Amniotic stem cell (primary cell): Measurements from ENCODE around the gene RPL18A.

ENCODE experiments used
- DNase-seq: peaks from one replicate; lab custom pipeline; 2025; lab: John Stamatoyannopoulos, UW

The RPL18A gene

DNA sequence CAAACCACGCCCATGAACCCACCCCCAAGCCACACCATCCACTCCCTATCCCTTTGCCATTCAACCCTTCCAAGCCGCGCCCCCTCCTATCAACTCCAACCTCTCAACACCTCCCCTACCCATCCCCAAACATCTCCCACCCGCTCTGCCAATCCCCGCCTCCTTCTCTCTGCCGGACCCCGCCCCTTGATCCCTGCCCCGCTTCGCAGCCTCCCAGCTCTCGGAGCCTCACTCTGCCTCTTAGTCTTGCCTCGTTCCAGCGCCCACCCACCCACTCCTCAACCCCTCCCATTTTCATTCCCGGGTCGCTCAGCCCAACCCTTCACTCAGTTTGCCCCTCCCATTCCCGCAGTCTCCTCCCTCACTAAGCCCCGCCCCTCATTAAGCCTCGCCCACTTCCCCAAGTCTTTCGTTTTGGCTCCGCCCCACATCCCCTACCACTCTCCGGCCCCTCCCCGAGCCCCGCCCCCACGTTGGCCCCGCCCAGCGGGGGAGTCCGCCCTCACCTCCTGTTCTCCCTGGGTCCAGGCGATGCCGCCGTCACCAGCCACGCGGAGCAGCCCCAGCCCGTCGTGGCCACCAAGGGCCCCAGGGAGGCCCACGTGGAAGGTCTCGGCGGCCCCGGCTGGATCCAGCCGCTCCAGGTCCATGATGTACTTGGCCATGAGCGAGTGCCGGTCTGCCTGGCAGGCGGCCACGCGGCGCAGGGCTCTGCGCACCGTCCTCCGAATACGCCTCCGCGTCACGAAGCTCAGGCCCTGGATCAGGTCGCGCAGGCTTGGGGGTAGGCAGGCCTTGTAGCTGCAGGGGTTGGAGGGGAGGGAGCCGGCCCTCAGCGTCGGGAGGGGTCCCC lies 17.7 kb upstream of the RPL18A start:
- no peak for DNase-seq

DNA sequence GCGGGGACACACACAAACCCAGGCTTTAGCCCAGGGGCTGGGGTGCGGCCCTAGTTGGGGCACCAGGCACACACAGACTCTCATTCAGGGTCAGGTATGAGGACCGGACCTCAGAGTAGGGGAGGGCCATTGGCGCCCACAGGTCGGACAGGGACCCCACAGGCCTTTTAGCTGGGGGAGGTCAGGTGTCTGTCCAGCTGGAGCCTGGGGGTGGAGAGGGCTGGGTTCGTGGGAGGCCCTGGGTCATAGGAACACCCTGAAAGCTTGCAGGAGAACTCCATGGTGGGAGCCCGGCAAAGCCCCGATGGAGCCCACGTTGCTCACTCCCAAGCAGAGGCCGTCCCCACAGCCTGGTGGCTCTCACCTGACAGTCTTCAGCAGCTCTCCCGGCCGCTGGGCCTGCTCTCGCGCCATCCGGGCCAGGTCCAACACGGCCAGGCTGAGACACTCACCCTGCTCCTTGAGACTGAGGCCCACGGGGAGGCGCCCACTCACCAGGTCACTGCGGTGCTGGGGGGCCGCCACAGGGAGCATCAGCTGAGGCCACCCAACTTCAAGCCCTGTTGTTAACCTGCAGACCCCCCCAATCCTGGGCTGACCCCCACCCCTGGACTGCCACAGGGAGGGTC lies 16.9 kb upstream of the RPL18A start:
- no peak for DNase-seq

DNA sequence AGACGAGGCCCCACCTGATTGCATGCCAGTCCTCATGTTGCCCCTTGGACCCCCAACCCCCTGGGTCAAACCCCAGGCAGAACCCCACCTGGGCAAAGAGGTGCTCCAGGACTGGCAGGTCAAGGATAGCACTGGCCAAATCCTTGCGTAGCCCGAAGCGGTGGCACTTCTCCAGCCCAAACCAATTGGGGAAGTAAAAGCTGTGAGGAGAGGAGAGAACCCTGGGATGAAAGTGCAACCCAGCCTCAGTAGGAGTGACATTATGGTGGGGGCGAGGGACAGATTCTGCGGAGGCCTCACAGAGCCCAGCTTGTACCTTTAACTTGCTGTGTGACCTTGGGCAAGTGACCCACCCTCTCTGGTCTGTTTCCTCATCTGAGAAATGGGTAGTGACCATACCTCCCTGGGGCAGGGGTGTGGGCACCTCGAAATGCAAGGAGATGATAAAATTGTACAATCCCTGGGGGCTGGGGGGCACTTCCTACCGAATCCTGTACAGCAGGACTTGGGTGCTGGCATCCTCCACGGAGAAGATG lies 16.4 kb upstream of the RPL18A start:
- no peak for DNase-seq

GRCh38 chr19:17843908-17844490 lies 15.7 kb upstream of the RPL18A start:
- no peak for DNase-seq

GRCh38 chr19:17846146-17846545 lies 13.6 kb upstream of the RPL18A start:
- DNase-seq, result no peak

DNA sequence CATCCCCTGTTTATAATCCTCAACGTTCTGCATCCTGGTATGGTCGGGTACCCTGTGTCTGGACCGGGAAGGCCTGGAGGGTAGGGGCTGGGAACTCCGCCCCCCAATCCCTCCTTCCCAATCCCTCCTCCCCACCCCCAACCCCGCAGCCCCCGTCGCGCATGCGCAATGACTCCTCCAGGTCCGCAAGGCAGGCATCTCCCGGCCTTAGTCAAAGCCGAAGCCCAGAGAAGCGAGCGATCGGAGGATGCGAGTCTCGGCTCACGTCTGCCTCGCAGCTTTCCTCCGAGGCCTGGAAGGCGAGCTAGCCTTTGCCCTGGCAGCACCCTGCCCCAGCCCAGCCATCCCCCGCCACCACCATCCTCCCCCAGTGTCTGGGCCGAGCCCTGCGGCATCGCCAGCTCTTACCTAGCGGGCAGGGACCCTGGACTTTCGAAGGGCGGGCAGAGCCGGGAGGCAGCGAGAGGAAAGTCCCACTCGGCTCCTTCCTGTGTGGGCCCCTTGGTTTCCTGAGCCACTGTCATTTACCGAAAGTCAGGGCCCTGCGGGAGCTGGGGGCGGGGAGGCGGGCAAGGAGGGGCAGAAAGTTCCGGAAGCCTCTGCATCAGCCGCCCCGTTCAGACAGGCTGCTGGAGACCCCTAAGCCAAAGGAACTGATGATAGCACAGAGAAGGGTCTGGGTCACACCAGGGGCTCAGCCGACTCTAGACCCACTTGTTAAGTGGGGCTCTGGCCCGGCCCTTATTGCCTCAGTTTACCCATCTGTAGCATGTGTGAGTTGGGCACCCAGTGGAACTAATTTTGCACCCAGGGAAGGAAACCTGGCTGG lies 12.0 kb upstream of the RPL18A start, which contains the start of gene JAK3:
JAK3 (minus strand) TSS at position 445 of the 829 bp plus-strand sequence. CDS start 3,565 bp downstream, outside the sequence.
- no peak for DNase-seq

DNA sequence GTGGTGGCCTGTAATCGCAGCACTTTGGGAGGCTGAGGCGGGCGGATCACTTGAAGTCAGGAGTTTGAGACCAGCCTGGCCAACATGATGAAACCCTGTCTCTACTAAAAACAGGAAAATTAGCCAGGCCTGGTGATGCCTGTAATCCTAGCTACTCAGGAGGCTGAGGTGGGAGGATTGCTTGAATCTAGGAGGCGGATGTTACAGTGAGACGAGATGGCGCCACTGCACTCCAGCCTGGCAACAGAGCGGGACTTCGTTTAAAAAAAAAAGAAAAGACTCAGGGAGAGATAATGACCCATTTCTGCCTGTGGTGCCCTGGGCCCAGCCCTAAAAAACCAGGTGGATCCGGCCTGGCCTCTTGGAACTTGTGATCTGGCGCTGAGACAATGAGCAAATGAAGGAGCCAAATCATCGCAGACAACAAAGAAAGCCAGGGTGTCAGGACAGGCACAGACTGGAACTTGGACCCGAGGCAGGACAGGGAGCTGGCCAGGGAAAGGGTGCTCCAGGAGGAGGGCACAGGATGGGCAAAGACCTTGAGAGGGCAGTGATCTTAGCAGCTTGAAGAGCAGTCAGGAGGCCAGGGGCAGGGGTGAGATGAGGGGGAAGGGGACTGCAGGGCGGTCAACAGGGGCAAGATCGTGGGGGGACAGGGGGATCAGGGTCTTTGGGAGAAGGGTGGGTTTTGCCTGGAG lies 11.0 kb upstream of the RPL18A start:
- DNase-seq, result no peak

- DNase-seq, result no peak
These were observed 5.6 kb upstream of the RPL18A start for GRCh38 chr19:17854061-17854460.

DNA sequence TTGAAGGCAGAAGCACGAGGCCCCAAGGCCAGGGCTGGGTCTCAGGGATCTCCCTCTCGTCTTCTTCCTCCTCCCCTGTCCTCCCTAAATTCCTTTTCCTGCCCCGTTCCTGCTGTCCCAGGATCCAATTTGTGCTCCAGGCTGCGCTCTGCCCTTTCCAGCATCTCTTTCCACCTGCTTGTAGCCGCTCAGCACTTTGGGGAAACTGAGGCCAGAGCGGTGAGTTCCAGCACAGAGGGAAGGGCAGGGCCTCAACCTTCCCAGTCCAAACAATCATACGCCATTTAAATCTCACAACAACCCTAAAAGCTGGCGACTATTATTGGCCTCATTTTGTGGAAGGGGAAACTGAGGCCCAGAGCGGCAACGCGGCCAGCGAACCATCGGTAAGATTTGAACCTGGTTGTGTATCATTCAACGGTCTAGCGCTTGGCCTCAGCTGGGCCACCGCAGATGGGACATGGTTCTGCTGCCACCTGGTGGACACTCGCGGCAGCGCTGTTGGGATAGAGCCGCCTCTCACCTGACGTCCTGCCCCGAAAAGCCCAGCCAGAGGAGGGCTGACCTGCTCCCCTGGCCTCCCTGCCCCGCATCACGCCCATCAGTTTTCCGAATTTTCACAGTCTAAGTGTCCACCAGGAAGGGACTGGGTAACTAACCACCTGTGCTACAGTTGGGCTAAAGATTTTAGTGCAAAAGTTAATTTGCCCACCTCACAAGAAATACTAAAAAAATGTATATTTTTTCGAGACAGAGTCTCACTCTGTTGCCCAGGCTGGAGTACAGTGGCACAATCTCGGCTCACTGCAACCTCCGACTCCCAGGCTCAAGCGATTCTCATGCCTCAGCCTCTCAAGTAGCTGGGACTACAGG lies 4.2 kb upstream of the RPL18A start:
- DNase-seq, result no peak

- no peak for DNase-seq
These were observed 752 bp downstream of the RPL18A start for GRCh38 chr19:17860331-17860992.

GRCh38 chr19:17860993-17861360 lies 1.3 kb downstream of the RPL18A start:
- no peak for DNase-seq

DNA sequence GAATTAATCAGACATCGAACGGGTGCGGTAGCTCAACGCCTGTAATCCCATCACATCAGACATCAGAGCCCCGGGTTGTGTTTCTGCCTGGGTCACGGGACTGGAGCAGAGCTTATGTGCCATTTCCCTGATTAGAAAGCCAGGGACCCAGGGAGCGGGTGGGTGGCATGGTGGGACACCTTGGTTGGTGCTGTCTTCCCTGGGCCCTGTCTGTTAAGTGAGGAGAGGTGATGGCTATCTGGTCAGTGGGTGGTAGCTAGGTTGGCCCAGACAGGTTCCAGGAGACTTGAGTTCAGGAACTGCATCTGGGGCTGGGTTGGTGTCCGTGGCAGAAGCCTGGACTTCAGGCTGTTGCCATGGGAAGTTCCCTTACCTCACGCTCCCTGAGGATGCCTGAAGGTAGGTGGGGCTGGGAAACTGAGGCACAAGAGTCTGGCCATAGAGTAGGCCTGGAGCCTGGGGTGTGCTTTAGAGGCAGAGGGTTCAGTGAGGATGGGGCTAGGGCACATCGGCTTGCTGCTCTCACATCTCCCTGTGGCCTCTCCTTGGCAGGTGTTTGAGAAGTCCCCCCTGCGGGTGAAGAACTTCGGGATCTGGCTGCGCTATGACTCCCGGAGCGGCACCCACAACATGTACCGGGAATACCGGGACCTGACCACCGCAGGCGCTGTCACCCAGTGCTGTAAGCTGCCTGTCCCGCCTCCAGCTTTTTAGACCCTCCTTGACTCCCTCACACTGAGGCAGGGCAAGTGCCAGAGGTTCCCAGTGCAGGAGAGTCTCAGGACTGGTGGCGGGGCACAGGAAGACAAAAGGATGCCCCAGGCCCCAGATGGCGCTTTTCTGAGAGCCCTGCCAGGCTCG lies 2.1 kb downstream of the RPL18A start:
- DNase-seq, result no peak

DNA sequence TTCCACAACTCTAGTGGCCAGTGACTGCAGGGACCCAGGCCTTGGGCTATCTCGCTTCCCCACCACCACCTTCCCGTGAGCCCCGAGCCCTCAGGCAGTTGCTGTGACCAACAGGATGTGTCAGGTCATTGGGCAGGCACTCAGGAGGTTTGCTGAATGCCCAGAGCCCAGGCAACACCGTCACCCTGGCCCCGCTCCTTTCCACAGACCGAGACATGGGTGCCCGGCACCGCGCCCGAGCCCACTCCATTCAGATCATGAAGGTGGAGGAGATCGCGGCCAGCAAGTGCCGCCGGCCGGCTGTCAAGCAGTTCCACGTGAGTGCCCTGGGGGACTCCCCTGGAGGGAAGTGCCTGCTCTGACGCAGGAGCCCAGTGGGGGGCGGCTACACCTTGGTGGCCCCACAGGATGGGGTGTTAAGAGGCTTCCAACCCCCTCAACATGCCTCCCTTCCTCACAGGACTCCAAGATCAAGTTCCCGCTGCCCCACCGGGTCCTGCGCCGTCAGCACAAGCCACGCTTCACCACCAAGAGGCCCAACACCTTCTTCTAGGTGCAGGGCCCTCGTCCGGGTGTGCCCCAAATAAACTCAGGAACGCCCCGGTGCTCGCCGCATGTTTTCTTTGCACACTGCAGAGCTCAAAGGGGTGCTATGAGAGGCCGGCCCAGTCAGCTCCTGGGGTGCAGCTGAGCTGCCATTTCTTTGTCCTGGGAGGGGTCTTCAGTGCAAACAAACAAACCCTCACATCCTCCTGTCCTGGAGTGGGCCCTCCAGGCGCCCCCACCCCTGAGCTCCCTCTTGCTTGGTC lies 3.2 kb downstream of the RPL18A start:
- no peak for DNase-seq

DNA sequence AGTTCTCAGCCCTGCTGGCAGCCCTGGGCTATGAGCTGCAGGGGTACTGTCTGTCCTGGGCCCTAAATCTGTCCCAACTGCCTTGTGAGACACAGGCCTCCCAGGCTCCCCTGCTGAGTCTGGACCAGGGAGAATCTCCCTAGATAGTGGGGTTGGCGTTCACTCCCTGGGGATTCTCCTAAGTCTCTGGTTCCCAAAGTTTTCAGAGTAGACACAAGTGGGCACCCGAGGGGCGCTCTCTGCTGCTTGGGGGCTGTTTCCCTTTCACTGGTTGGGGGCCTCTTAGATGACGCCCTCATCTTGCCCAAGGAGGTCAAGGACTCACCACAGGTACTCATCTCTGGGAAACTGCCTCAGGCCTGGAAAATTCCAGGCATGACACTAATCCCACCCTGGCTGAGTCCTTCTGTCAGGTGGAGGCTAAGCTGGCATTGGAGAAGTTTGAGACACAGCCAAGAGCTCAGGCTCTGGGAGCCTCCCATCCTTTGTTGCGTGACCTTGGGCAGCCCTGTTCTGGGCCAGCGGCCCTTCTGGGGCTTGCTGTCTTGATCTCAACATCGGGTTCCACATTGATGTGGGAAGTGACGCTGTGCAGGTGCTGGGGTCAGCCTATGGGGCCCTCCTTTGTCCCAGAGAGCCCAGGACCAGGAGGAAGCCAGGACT lies 3.9 kb downstream of the RPL18A start:
- no peak for DNase-seq

GRCh38 chr19:17865364-17866311 lies 5.9 kb downstream of the RPL18A start:
- DNase-seq, result no peak

- DNase-seq, result no peak
These were observed 6.7 kb downstream of the RPL18A start for GRCh38 chr19:17866312-17866963.
